Measurements from ENCODE around the gene FANK1.
"Not testable (repeated sequence)": the region's sequence is repeated elsewhere in the genome, so short reads cannot be mapped to it uniquely, and the experiment has no call there.

FANK1 gene

GRCh38 chr10:125911145-125911544, 14.8 kb downstream of the FANK1 start:
- Mint-ChIP-seq H3K27me3 (no peaks in the 10 kb centered on the region), H3K4me3 (no peak overlapping the region), H3K27ac (no peak overlapping the region), H3K9me3 (no peaks in the 10 kb centered on the region), H3K4me1 (no peaks in the 10 kb centered on the region), H3K36me3 (no peaks in the 10 kb centered on the region)

GRCh38 chr10:125911990-125912389, 15.6 kb downstream of the FANK1 start:
- H3K4me1 Mint-ChIP-seq = no peaks in the 10 kb centered on the region
- H3K4me3 Mint-ChIP-seq = no peak overlapping the region
- no peaks in the 10 kb centered on the region for H3K27me3 Mint-ChIP-seq
- H3K36me3 Mint-ChIP-seq = no peaks in the 10 kb centered on the region
- no peaks in the 10 kb centered on the region for H3K9me3 Mint-ChIP-seq
- no peak overlapping the region for H3K27ac Mint-ChIP-seq

- not testable (repeated sequence) for H3K36me3 Mint-ChIP-seq, H3K4me3 Mint-ChIP-seq, H3K4me1 Mint-ChIP-seq, H3K9me3 Mint-ChIP-seq, H3K27ac Mint-ChIP-seq, H3K27me3 Mint-ChIP-seq
Observed at GRCh38 chr10:125913277-125913676, 16.9 kb downstream of the FANK1 start.

- H3K4me1 Mint-ChIP-seq = no peaks in the 10 kb centered on the region
- H3K9me3 Mint-ChIP-seq = no peaks in the 10 kb centered on the region
- H3K27me3 Mint-ChIP-seq = no peaks in the 10 kb centered on the region
- H3K36me3 Mint-ChIP-seq = no peaks in the 10 kb centered on the region
- no peak overlapping the region for H3K4me3 Mint-ChIP-seq
- H3K27ac Mint-ChIP-seq = no peak overlapping the region
Observed at GRCh38 chr10:125916977-125917376, 20.6 kb downstream of the FANK1 start.

GRCh38 chr10:125917704-125918361, 21.5 kb downstream of the FANK1 start:
- not testable (repeated sequence) for H3K4me1 Mint-ChIP-seq, H3K36me3 Mint-ChIP-seq, H3K27me3 Mint-ChIP-seq, H3K4me3 Mint-ChIP-seq, H3K27ac Mint-ChIP-seq, H3K9me3 Mint-ChIP-seq

GRCh38 chr10:125921643-125922306, 25.4 kb downstream of the FANK1 start:
- not testable (repeated sequence) for H3K36me3 Mint-ChIP-seq, H3K27me3 Mint-ChIP-seq, H3K9me3 Mint-ChIP-seq, H3K4me3 Mint-ChIP-seq, H3K27ac Mint-ChIP-seq, H3K4me1 Mint-ChIP-seq

GRCh38 chr10:125925262-125925834, 29.0 kb downstream of the FANK1 start:
- no peaks in the 10 kb centered on the region for H3K9me3 Mint-ChIP-seq
- H3K27ac Mint-ChIP-seq = no peak overlapping the region
- peaks cover 1% of the 10 kb centered on the region for H3K27me3 Mint-ChIP-seq
- no peaks in the 10 kb centered on the region for H3K36me3 Mint-ChIP-seq
- H3K4me1 Mint-ChIP-seq = no peaks in the 10 kb centered on the region
- H3K4me3 Mint-ChIP-seq = no peak overlapping the region

GRCh38 chr10:125926247-125926646, 29.9 kb downstream of the FANK1 start:
- H3K4me3 Mint-ChIP-seq = no peak overlapping the region
- H3K27me3 Mint-ChIP-seq = peaks cover 1% of the 10 kb centered on the region
- H3K9me3 Mint-ChIP-seq = no peaks in the 10 kb centered on the region
- H3K36me3 Mint-ChIP-seq = no peaks in the 10 kb centered on the region
- no peak overlapping the region for H3K27ac Mint-ChIP-seq
- H3K4me1 Mint-ChIP-seq = no peaks in the 10 kb centered on the region

GRCh38 chr10:125927265-125927664, 30.9 kb downstream of the FANK1 start:
- H3K4me3 Mint-ChIP-seq, H3K27ac Mint-ChIP-seq, H3K4me1 Mint-ChIP-seq, H3K27me3 Mint-ChIP-seq, H3K36me3 Mint-ChIP-seq, H3K9me3 Mint-ChIP-seq: not testable (repeated sequence)

- no peaks in the 10 kb centered on the region for H3K9me3 Mint-ChIP-seq
- no peak overlapping the region for H3K4me3 Mint-ChIP-seq
- H3K27ac Mint-ChIP-seq = no peak overlapping the region
- H3K27me3 Mint-ChIP-seq = peaks cover 5% of the 10 kb centered on the region
- H3K36me3 Mint-ChIP-seq = no peaks in the 10 kb centered on the region
- no peaks in the 10 kb centered on the region for H3K4me1 Mint-ChIP-seq
Observed at GRCh38 chr10:125928928-125929585, 32.7 kb downstream of the FANK1 start.

GRCh38 chr10:125929618-125930017, 33.3 kb downstream of the FANK1 start:
- no peak overlapping the region for H3K4me3 Mint-ChIP-seq

GRCh38 chr10:125933693-125934092, 37.3 kb downstream of the FANK1 start:
- Mint-ChIP-seq H3K9me3 (no peaks in the 10 kb centered on the region), H3K27ac (no peak overlapping the region), H3K36me3 (no peaks in the 10 kb centered on the region), H3K4me1 (no peaks in the 10 kb centered on the region), H3K4me3 (no peak overlapping the region), H3K27me3 (peaks cover 16% of the 10 kb centered on the region)

More at GRCh38 chr10:125929618-125930017, 33.3 kb downstream of the FANK1 start:
- no peaks in the 10 kb centered on the region for H3K36me3 Mint-ChIP-seq
- H3K27ac Mint-ChIP-seq = no peak overlapping the region
- H3K27me3 Mint-ChIP-seq = peaks cover 8% of the 10 kb centered on the region
- H3K9me3 Mint-ChIP-seq = no peaks in the 10 kb centered on the region
- H3K4me1 Mint-ChIP-seq = no peaks in the 10 kb centered on the region

- Mint-ChIP-seq H3K4me3 (no peak overlapping the region), H3K27ac (no peak overlapping the region), H3K27me3 (peaks cover 14% of the 10 kb centered on the region), H3K4me1 (no peaks in the 10 kb centered on the region), H3K9me3 (no peaks in the 10 kb centered on the region), H3K36me3 (no peaks in the 10 kb centered on the region)
Observed at GRCh38 chr10:125936331-125936730, 40.0 kb downstream of the FANK1 start.

- no peak overlapping the region for H3K4me3 Mint-ChIP-seq
- H3K36me3 Mint-ChIP-seq = no peaks in the 10 kb centered on the region
- H3K4me1 Mint-ChIP-seq = no peaks in the 10 kb centered on the region
- H3K9me3 Mint-ChIP-seq = peaks cover 5% of the 10 kb centered on the region
- H3K27ac Mint-ChIP-seq = no peak overlapping the region
- peaks cover 6% of the 10 kb centered on the region for H3K27me3 Mint-ChIP-seq
Observed at GRCh38 chr10:125940515-125940914, 44.2 kb downstream of the FANK1 start.

- peaks cover 5% of the 10 kb centered on the region for H3K9me3 Mint-ChIP-seq
- no peaks in the 10 kb centered on the region for H3K27me3 Mint-ChIP-seq
Observed at GRCh38 chr10:125951290-125951689, 54.9 kb downstream of the FANK1 start.

GRCh38 chr10:125953778-125954385, 57.5 kb downstream of the FANK1 start:
- Mint-ChIP-seq H3K4me3 (no peak overlapping the region), H3K4me1 (no peaks in the 10 kb centered on the region), H3K27ac (no peak overlapping the region), H3K27me3 (peaks cover 2% of the 10 kb centered on the region), H3K36me3 (no peaks in the 10 kb centered on the region), H3K9me3 (peaks cover 5% of the 10 kb centered on the region)

More at GRCh38 chr10:125951290-125951689, 54.9 kb downstream of the FANK1 start:
- H3K36me3 Mint-ChIP-seq = no peaks in the 10 kb centered on the region
- H3K4me1 Mint-ChIP-seq = no peaks in the 10 kb centered on the region
- no peak overlapping the region for H3K27ac Mint-ChIP-seq
- H3K4me3 Mint-ChIP-seq = no peak overlapping the region
